Gastrocnemius medialis (tissue), 4 donors: ENCODE results near the gene MICB.

Experiments used
- CTCF ChIP-seq, 5 experiments: fragments of 450-650 bp in 3 of 5; fragments of 200-600 bp in 2 of 5; sonication (generic) in 2 of 5; IDR thresholded peaks in 4 of 5; conservative IDR thresholded peaks in 1 of 5; 1 replicate in 4 of 5; 2 replicates in 1 of 5; pipeline ENCODE4 v1.5.1; 2016 to 2019; ENCODE audit warnings: antibody characterized with exemption in 5 of 5, mild to moderate bottlenecking in 3 of 5, moderate library complexity in 3 of 5
- POLR2A ChIP-seq, 2 donors: fragments of 450-650 bp; IDR thresholded peaks; one replicate each; pipeline ENCODE4 v1.6.1; 2017; ENCODE audit warnings: antibody characterized with exemption in 2 of 2, mild to moderate bottlenecking in 2 of 2, moderate library complexity in 2 of 2

GRCh38 chr6:31452859-31453258 lies 45.1 kb upstream of the MICB start:
- TF ChIP-seq CTCF (IDR thresholded peaks at IDR 0.05 in 4 of 5, conservative IDR thresholded peaks at IDR 0.05 in 1 of 5): no peak
- no peak for TF ChIP-seq POLR2A (IDR thresholded peaks at IDR 0.05)
